Neural cell (in vitro differentiated cells): Measurements from ENCODE around the gene USP13. TPM values are rescaled to one million over a fixed set of nuclear protein-coding genes. Genes with fewer than 3 reads are reported as not detected.

Source experiments
- H2AFZ ChIP-seq: fragments of 200-600, 300-800 bp; sonication (generic), shearing (Covaris generic); 2 replicates; pipeline ENCODE4 v1.6.0; 2014; ENCODE audit warnings: low read depth, mild to moderate bottlenecking, antibody characterized with exemption, low read length, moderate library complexity
- H3F3A ChIP-seq: fragments of 200-600 bp; shearing (Covaris generic); 2 replicates; pipeline ENCODE4 v1.6.1; 2016; ENCODE audit warnings: mild to moderate bottlenecking, moderate library complexity, mixed read lengths, antibody characterized with exemption, low read length; ENCODE audit not compliant: insufficient read depth, poor library complexity, severe bottlenecking
- H3K27ac ChIP-seq: fragments of 200-600, 300-800 bp; sonication (generic), shearing (Covaris generic); 2 replicates; pipeline ENCODE4 v1.5.1; 2014; ENCODE audit warnings: mild to moderate bottlenecking, low read length, moderate library complexity
- H3K27me3 ChIP-seq: fragments of 300-800, 200-600 bp; sonication (generic), shearing (Covaris generic); 2 replicates; pipeline ENCODE4 v1.6.0; 2014; ENCODE audit warnings: mild to moderate bottlenecking, low read depth, low read length, moderate library complexity; ENCODE audit not compliant: insufficient read depth
- H3K36me3 ChIP-seq: fragments of 300-800, 200-600 bp; sonication (generic), shearing (Covaris generic); 2 replicates; pipeline ENCODE4 v1.5.1; 2014; ENCODE audit warnings: mild to moderate bottlenecking, antibody characterized with exemption, low read length, moderate library complexity; ENCODE audit not compliant: insufficient read depth
- H3K4me2 ChIP-seq: fragments of 300-800, 200-600 bp; sonication (generic), shearing (Covaris generic); 2 replicates; pipeline ENCODE4 v1.6.0; 2014; ENCODE audit warnings: mild to moderate bottlenecking, low read length
- H3K4me3 ChIP-seq: fragments of 300-800, 200-600 bp; sonication (generic), shearing (Covaris generic); 2 replicates; pipeline ENCODE4 v1.5.1; 2014; ENCODE audit warnings: mild to moderate bottlenecking, low read length, moderate library complexity
- H3K79me2 ChIP-seq: fragments of 200-600 bp; shearing (Covaris generic); replicated peaks from 2 replicates; pipeline ENCODE4 v1.6.0; 2014; ENCODE audit warnings: mild to moderate bottlenecking, low read length, moderate library complexity; ENCODE audit not compliant: insufficient read depth
- H3K9ac ChIP-seq: fragments of 300-800, 200-600 bp; sonication (generic), shearing (Covaris generic); 2 replicates; pipeline ENCODE4 v1.6.1; 2016; ENCODE audit warnings: mild to moderate bottlenecking, low read length, mixed read lengths
- H3K9me2 ChIP-seq: fragments of 200-600 bp; shearing (Covaris generic); 2 replicates; pipeline ENCODE4 v1.6.1; 2016; ENCODE audit warnings: mild to moderate bottlenecking, low read length, mixed read lengths; ENCODE audit not compliant: insufficient read depth
- H3K9me3 ChIP-seq: fragments of 200-600, 300-800 bp; sonication (generic), shearing (Covaris generic); 2 replicates; pipeline ENCODE4 v1.6.1; 2016; ENCODE audit warnings: mild to moderate bottlenecking, mixed run types, low read length, moderate library complexity, mixed read lengths
- H4K20me1 ChIP-seq: fragments of 200-600 bp; shearing (Covaris generic); 2 replicates; pipeline ENCODE4 v1.6.1; 2016; ENCODE audit warnings: mild to moderate bottlenecking, mixed run types; ENCODE audit not compliant: insufficient read depth
- CTCF ChIP-seq: fragments of 450-650 bp; IDR thresholded peaks from 2 replicates; pipeline ENCODE4 v1.5.1; 2014; ENCODE audit warnings: antibody characterized with exemption, mild to moderate bottlenecking, moderate library complexity; ENCODE audit not compliant: poor library complexity, severe bottlenecking
- EP300 ChIP-seq: fragments of 450-650 bp; conservative IDR thresholded peaks from 2 replicates; pipeline ENCODE4 v1.6.1; 2014; ENCODE audit warnings: antibody characterized with exemption, mild to moderate bottlenecking, moderate library complexity; ENCODE audit not compliant: poor library complexity, severe bottlenecking
- EZH2 ChIP-seq: fragments of 200-600, 300-800 bp; shearing (Covaris generic), sonication (generic); IDR thresholded peaks from 2 replicates; pipeline ENCODE4 v1.6.1; 2014; ENCODE audit warnings: antibody characterized with exemption, low read length, borderline replicate concordance, mild to moderate bottlenecking; ENCODE audit not compliant: insufficient read depth, poor library complexity, severe bottlenecking
- MXI1 ChIP-seq: fragments of 450-650 bp; conservative IDR thresholded peaks from 2 replicates; pipeline ENCODE4 v1.6.1; 2014; ENCODE audit warnings: antibody characterized with exemption, mild to moderate bottlenecking; ENCODE audit not compliant: poor library complexity, severe bottlenecking
- POLR2AphosphoS5 ChIP-seq: IDR thresholded peaks from 2 replicates; pipeline ENCODE4 v1.6.1; 2012
- RAD21 ChIP-seq: fragments of 450-650 bp; conservative IDR thresholded peaks from 2 replicates; pipeline ENCODE4 v1.6.1; 2014; ENCODE audit warnings: antibody characterized with exemption, mild to moderate bottlenecking, moderate library complexity
- REST ChIP-seq: IDR thresholded peaks from 2 replicates; pipeline ENCODE4 v1.6.1; 2012; ENCODE audit warnings: borderline replicate concordance
- SMC3 ChIP-seq: fragments of 450-650 bp; conservative IDR thresholded peaks from 2 replicates; pipeline ENCODE4 v1.6.1; 2014; ENCODE audit warnings: antibody characterized with exemption, mild to moderate bottlenecking, moderate library complexity; ENCODE audit not compliant: poor library complexity
- TAF1 ChIP-seq: IDR thresholded peaks from 2 replicates; pipeline ENCODE4 v1.6.1; 2012; ENCODE audit warnings: low read depth
- polyA plus RNA-seq: library from polyadenylated mRNA; depleted of rRNA; stranded (reverse); fragments of >200 nt; gene quantifications from 2 replicates; pipeline ENCODE4 v1.2.3, GENCODE V29; 2014

Gene USP13
- polyA plus RNA-seq, 1 donor from 2014 or later: 3.8 TPM

- H3K9me3 ChIP-seq: no peaks in the 10 kb centered on the region
- H3K79me2 ChIP-seq: peaks cover 14% of the 10 kb centered on the region
- H3F3A ChIP-seq: no peaks in the 10 kb centered on the region
- no peak overlapping the region for H3K9ac ChIP-seq
- no peaks in the 10 kb centered on the region for H3K9me2 ChIP-seq
- no peaks in the 10 kb centered on the region for H4K20me1 ChIP-seq
- TF ChIP-seq EP300 (no peak), SMC3 (no peak), EZH2 (no peak), TAF1 (no peak), RAD21 (no peak), MXI1 (no peak), POLR2AphosphoS5 (no peak), REST (no peak), CTCF (no peak)
- H3K36me3 ChIP-seq: no peaks in the 10 kb centered on the region
- H3K27me3 ChIP-seq: no peaks in the 10 kb centered on the region
- no peak overlapping the region for H3K27ac ChIP-seq
- H3K4me2 ChIP-seq: no peak overlapping the region
- no peak overlapping the region for H3K4me3 ChIP-seq
- no peak overlapping the region for H2AFZ ChIP-seq
These were observed 13.7 kb downstream of the USP13 start for GRCh38 chr3:179666436-179667035.

GRCh38 chr3:179668429-179668828, 15.6 kb downstream of the USP13 start:
- Histone ChIP-seq H3K79me2 (peaks cover 6% of the 10 kb centered on the region), H3K9me2 (no peaks in the 10 kb centered on the region), H3K4me2 (no peak overlapping the region), H3K9me3 (no peaks in the 10 kb centered on the region), H3K27me3 (no peaks in the 10 kb centered on the region), H3F3A (no peaks in the 10 kb centered on the region), H3K9ac (no peak overlapping the region), H3K4me3 (no peak overlapping the region), H2AFZ (no peak overlapping the region), H3K36me3 (no peaks in the 10 kb centered on the region), H4K20me1 (no peaks in the 10 kb centered on the region), H3K27ac (no peak overlapping the region)
- no peak for TF ChIP-seq EP300
- no peak for TF ChIP-seq SMC3
- no peak for TF ChIP-seq CTCF
- TF ChIP-seq MXI1: no peak
- TF ChIP-seq POLR2AphosphoS5: no peak
- TF ChIP-seq RAD21: no peak
